IPS-15b (cell line): ENCODE data around the gene ABCC10.
"Not testable (repeated sequence)": the region's sequence is repeated elsewhere in the genome, so short reads cannot be mapped to it uniquely, and the experiment has no call there.

Experiments
- H3K27me3 ChIP-seq: one replicate; pipeline ENCODE4 v1.6.1; 2013; ENCODE audit warnings: low read length; ENCODE audit not compliant: control insufficient read depth, insufficient read depth
- H3K36me3 ChIP-seq: one replicate; pipeline ENCODE4 v1.6.1; 2013; ENCODE audit warnings: low read length; ENCODE audit not compliant: control insufficient read depth, insufficient read depth
- H3K4me1 ChIP-seq: one replicate; pipeline ENCODE4 v1.6.1; 2013; ENCODE audit warnings: mild to moderate bottlenecking, low read length; ENCODE audit not compliant: control insufficient read depth, insufficient read depth
- H3K4me3 ChIP-seq: one replicate; pipeline ENCODE4 v1.5.1; 2013; ENCODE audit warnings: low read depth, low read length
- H3K9ac ChIP-seq: one replicate; pipeline ENCODE4 v1.6.1; 2013; ENCODE audit warnings: low read depth, mild to moderate bottlenecking, low read length
- H3K9me3 ChIP-seq: one replicate; pipeline ENCODE4 v1.6.1; 2013; ENCODE audit warnings: mild to moderate bottlenecking, low read length; ENCODE audit not compliant: control insufficient read depth, insufficient read depth

The ABCC10 gene

DNA sequence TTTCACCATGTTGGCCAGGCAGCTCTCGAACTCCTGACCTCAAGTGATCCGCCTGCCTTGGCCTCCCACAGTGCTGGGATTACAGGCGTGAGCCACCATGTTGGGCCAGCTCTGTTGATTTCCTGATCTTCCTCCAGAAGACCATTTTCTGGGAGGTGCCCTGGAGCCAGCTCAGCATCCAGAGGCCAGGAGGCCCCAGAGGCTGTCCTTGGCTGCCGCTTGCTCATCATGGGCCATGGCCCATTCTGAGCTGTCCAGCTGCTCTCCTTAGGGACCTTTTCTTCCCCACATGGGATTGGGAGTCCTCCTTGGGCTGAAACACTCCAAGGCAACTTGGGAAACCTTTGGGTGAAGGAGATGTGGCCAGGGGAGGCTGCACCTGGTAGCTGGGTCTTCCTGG is 67.4 kb downstream of the ABCC10 start:
- H3K9ac ChIP-seq: no peak overlapping the region
- H3K4me1 ChIP-seq: peaks cover 3% of the 10 kb centered on the region
- peaks cover 23% of the 10 kb centered on the region for H3K36me3 ChIP-seq
- H3K9me3 ChIP-seq: no peaks in the 10 kb centered on the region
- no peaks in the 10 kb centered on the region for H3K27me3 ChIP-seq
- H3K4me3 ChIP-seq: no peak overlapping the region

- H3K4me3 ChIP-seq: no peak overlapping the region
- H3K9me3 ChIP-seq: no peaks in the 10 kb centered on the region
- H3K27me3 ChIP-seq: no peaks in the 10 kb centered on the region
- H3K36me3 ChIP-seq: peaks cover 28% of the 10 kb centered on the region
- H3K4me1 ChIP-seq: peaks cover 3% of the 10 kb centered on the region
- H3K9ac ChIP-seq: peak overlapping the region; percentile 9
Observed at GRCh38 chr6:43495409-43495941, 68.1 kb downstream of the ABCC10 start.

GRCh38 chr6:43496370-43497128 is 69.2 kb downstream of the ABCC10 start:
- no peak overlapping the region for H3K9ac ChIP-seq
- peaks cover 3% of the 10 kb centered on the region for H3K4me1 ChIP-seq
- H3K27me3 ChIP-seq: no peaks in the 10 kb centered on the region
- H3K4me3 ChIP-seq: no peak overlapping the region
- peaks cover 34% of the 10 kb centered on the region for H3K36me3 ChIP-seq
- no peaks in the 10 kb centered on the region for H3K9me3 ChIP-seq

DNA sequence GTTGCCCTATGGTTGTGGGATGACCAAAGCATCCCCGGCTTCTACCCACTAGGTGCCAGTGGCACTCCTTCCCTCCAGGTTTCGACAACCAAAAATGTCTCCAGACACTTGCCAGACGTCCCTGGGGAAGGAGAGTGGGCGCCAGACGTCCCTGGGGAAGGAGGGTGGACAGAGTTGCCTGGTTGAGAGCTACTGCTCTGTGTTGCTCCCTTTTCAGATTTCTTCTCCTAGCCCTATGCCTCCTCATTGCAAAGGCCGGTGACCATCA is 69.7 kb downstream of the ABCC10 start:
- Histone ChIP-seq H3K27me3 (no peaks in the 10 kb centered on the region), H3K9ac (no peak overlapping the region), H3K36me3 (peaks cover 36% of the 10 kb centered on the region), H3K9me3 (no peaks in the 10 kb centered on the region), H3K4me1 (peaks cover 3% of the 10 kb centered on the region), H3K4me3 (no peak overlapping the region)

- Histone ChIP-seq H3K4me1 (peaks cover 3% of the 10 kb centered on the region), H3K9ac (no peak overlapping the region), H3K4me3 (no peak overlapping the region), H3K27me3 (no peaks in the 10 kb centered on the region), H3K9me3 (no peaks in the 10 kb centered on the region), H3K36me3 (peaks cover 42% of the 10 kb centered on the region)
Observed at GRCh38 chr6:43497689-43498088, 70.3 kb downstream of the ABCC10 start.

DNA sequence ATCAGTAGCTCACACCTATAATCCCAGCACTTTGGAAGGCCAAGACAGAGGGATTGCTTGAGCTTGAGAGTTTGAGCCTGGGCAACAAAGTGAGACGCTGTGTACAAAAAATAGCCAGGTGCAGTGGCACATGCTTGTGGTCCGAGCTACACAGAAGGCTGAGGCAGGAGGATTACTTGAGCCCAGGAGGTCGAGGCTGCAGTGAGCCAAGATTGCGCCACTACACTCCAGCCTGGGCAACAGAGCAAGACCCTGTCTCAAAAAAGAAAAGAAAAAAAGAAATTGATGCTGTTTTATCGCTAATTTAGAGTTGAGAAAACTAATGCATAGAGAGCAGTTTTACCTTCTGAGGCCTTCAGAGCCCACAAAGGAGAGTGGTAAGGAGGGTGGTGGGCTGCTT is 71.0 kb downstream of the ABCC10 start:
- H3K9ac ChIP-seq, H3K4me3 ChIP-seq, H3K9me3 ChIP-seq, H3K4me1 ChIP-seq, H3K27me3 ChIP-seq: not testable (repeated sequence)
- H3K36me3 ChIP-seq: peaks cover 48% of the 10 kb centered on the region

GRCh38 chr6:43499028-43499815 is 71.9 kb downstream of the ABCC10 start:
- no peaks in the 10 kb centered on the region for H3K9me3 ChIP-seq
- H3K36me3 ChIP-seq: peaks cover 57% of the 10 kb centered on the region

More at GRCh38 chr6:43499028-43499815, 71.9 kb downstream of the ABCC10 start:
- no peak overlapping the region for H3K9ac ChIP-seq
- H3K4me1 ChIP-seq: peaks cover 3% of the 10 kb centered on the region
- no peak overlapping the region for H3K4me3 ChIP-seq
- no peaks in the 10 kb centered on the region for H3K27me3 ChIP-seq
